ENCODE data around the gene INHBB.

DNA sequence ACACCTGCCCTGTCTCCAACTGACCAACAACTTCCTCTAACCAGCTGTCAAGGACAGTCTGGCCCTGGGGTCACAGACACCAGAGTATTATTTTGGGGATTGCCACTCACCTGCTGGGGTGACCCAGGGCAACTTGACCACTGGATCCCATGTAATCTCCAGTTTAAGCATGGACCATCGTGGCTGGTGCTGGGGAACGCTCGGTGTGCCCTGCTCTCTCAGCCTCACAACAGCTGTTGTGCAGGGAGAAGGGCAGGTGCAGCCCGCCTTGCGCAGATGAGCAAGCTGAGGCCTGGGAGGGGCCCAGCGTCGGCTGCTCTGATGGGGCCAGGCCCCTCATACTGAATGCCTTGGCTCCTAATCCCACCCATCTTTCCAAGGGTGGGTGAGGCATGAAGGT is 21.0 kb upstream of the INHBB start:
- TF ChIP-seq, protein P1, sequence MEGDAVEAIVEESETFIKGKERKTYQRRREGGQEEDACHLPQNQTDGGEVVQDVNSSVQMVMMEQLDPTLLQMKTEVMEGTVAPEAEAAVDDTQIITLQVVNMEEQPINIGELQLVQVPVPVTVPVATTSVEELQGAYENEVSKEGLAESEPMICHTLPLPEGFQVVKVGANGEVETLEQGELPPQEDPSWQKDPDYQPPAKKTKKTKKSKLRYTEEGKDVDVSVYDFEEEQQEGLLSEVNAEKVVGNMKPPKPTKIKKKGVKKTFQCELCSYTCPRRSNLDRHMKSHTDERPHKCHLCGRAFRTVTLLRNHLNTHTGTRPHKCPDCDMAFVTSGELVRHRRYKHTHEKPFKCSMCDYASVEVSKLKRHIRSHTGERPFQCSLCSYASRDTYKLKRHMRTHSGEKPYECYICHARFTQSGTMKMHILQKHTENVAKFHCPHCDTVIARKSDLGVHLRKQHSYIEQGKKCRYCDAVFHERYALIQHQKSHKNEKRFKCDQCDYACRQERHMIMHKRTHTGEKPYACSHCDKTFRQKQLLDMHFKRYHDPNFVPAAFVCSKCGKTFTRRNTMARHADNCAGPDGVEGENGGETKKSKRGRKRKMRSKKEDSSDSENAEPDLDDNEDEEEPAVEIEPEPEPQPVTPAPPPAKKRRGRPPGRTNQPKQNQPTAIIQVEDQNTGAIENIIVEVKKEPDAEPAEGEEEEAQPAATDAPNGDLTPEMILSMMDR (IDR thresholded peaks at IDR 0.05; ENCODE audit: insufficient read depth, low read length, poor library complexity, severe bottlenecking): no peak
- TF ChIP-seq EZH2phosphoT487 (conservative IDR thresholded peaks at IDR 0.05; ENCODE audit: low read length): no peak

Data from SU-DHL-6 (cell line).